Activated naive CD4-positive, alpha-beta T cell treated with anti-CD3 and anti-CD28 coated beads, Interleukin-2, amount 50 U/mL, for 72 hours (primary cell): ENCODE results near the gene TBC1D9. TPM values are rescaled to one million over a fixed set of nuclear protein-coding genes. Genes with fewer than 3 reads are reported as not detected.

Source experiments
- ATAC-seq, 2 donors: fragments of 150-1000 bp; cut with Tn5 transposase; 2 replicates each; pipeline ENCODE4 v1.10.0; 2021; ENCODE audit warnings: mild to moderate bottlenecking in 2 of 2, moderate library complexity in 2 of 2
- DNase-seq, 2 donors: peaks; one replicate each; pipeline ENCODE4 v3.0.0; 2021 to 2022; ENCODE audit warnings: low spot score in 2 of 2
- H3K27ac Mint-ChIP-seq, 2 donors: one replicate each; pipeline ENCODE4 v1.8.0; 2022; ENCODE audit warnings: mild to moderate bottlenecking in 2 of 2, mixed read lengths in 2 of 2
- H3K36me3 Mint-ChIP-seq, 2 donors: one replicate each; pipeline ENCODE4 v1.8.0; 2022; ENCODE audit warnings: mixed read lengths in 2 of 2
- H3K9me3 Mint-ChIP-seq, 2 donors: one replicate each; pipeline ENCODE4 v1.8.0; 2022; ENCODE audit warnings: mixed read lengths in 2 of 2
- total RNA-seq, 2 donors: library from RNA; stranded (reverse); gene quantifications; one replicate each; pipeline ENCODE4 v1.2.3, GENCODE V29; 2022

TBC1D9 gene
- total RNA-seq, 2 donors from 2014 or later = 0.04 TPM; not detected in 1

DNA sequence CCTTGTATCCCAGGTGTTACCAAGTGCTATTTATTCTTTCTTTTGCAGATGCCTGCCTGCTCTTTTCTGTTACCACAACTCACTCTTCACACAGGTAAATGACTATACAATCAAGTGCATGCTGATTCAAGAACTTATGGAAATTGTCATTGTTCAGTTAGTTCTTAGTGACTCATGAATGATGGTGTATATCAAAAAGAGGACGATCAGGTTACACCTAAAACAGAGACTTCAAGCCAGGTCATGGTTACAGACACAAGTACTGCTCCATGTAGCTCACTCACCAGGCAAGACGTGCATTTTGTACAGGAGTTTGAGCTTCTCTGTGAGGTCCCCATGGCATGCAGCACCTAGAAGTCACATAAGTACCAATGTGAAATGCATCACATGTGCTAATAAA lies 128.2 kb downstream of the TBC1D9 start:
- no peak overlapping the region for H3K27ac Mint-ChIP-seq
- no peaks in the 10 kb centered on the region for H3K9me3 Mint-ChIP-seq
- ATAC-seq (no peak), DNase-seq (no peak)
- H3K36me3 Mint-ChIP-seq = no peaks in the 10 kb centered on the region

DNA sequence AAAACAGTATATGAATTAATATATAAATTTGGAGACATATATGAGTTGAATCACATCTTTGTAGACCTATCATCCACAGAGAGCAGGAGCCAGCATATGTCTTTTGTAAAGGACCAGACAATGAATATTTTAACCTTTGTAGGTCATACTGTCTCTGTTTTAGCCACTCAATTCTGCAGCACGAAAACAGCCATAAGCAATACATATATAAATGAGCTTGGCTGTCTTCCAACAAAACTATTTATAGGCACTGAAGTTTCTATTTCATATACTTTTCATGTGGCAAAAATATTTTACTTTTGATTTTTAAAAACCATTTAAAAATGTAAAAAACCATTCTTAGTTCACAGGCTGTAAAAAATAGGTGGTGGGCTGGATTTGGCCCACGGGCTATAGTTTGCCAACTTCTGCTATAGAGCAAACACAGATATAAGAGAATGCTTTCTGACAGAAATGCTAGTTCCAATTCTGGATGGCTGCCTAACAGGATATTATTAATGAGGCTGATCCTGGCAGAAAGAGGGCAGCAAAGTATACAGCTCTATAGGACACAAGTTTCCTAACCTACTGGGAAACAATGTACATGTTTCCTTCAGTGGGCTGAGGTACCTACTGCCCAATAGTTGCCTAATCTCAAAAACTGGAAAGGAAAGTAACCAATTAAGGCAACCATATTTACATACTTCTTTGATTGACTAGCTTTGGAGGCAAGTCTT lies 129.4 kb downstream of the TBC1D9 start:
- Mint-ChIP-seq H3K27ac (no peak overlapping the region), H3K36me3 (no peaks in the 10 kb centered on the region), H3K9me3 (no peaks in the 10 kb centered on the region)
- no peak for DNase-seq
- no peak for ATAC-seq

DNA sequence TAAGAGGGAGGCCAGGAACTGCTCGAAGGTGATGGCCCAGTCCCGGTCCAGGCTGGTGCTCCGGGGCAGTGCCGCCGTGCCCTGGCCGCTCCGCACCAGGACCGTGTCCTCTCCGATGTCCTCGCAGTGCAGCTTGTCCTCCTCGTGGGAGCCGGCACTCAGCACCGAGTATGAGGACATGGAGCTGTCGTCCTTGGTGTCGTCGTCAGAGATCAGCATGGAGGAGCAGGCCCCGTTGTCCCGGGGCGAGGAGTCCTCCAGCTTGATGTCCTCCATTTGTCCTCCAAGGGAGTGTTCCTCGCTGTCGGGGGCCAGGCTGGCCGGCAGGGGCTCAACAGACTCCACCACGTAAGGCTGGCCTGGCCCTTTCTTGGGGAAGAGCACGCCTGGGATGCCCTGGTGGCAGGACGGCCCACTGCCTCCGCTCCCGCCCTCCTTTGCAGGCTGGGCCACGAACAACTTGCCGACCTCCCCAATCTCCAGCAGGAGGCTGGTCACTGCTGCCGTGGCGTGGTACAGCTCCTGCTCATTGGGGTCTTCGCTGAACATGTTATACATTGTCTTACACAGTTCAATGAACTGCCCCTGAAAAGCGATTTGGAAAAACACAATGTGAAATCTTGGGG lies 133.7 kb downstream of the TBC1D9 start:
- Mint-ChIP-seq H3K9me3 (no peaks in the 10 kb centered on the region), H3K36me3 (no peaks in the 10 kb centered on the region), H3K27ac (no peak overlapping the region)
- ATAC-seq (no peak), DNase-seq (no peak)

DNA sequence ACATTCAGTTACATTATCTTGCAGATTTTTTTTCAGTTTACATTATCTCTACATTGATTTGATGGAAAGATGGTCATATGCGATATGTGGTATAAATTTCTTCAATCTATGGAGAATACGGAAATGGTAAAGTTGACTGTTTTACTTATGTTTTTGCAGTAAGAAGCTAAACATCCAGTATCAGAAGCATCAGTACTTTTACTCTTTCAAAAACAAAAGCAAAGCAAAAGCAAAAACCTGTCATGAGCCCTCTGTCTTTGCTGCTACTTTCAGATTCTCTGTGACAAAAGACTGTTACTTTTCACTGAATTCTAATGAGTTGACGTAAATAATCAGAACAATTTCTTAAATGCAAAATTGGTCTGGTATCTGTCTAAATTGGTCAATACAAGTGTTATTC lies 135.0 kb downstream of the TBC1D9 start:
- no peak for DNase-seq
- no peaks in the 10 kb centered on the region for H3K36me3 Mint-ChIP-seq
- no peaks in the 10 kb centered on the region for H3K9me3 Mint-ChIP-seq
- ATAC-seq = no peak
- no peak overlapping the region for H3K27ac Mint-ChIP-seq

DNA sequence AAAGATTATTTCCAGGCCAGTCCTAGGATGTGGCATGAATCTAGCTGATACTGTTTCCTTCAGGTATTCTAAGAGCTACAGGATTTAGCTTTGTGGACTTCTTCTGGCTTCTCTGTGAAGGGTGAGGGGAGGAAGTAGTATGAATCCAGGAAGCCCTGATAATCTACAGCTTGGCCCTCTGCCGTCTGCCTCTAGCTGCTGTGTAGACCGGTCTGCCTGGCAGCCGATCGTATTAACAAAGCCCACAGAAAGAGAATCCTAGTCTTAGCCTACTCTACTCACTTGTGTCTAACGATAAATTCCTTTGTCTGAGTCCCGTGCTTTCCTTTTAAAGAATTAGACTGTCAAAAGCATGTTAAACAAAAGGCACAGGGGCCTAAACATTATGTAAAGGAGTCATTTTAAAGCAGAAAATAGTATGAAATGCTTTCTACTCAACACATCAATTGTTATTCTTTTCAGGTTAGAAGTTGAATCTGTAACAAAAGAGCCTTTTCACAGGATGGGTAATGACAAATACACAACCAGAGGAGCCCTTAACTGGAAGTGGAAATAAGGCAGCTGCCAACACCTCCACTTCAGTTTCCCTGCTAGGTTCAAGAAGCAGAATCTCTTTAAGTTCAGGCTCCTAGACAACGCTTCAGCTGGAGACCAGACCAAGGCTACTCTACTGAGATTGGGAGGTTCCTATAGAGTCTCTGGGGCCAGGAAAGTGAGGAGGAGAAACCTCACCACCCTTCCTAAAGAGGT lies 138.5 kb downstream of the TBC1D9 start:
- DNase-seq (no peak), ATAC-seq (no peak)
- Mint-ChIP-seq H3K36me3 (no peaks in the 10 kb centered on the region), H3K9me3 (no peaks in the 10 kb centered on the region), H3K27ac (no peak overlapping the region)

DNA sequence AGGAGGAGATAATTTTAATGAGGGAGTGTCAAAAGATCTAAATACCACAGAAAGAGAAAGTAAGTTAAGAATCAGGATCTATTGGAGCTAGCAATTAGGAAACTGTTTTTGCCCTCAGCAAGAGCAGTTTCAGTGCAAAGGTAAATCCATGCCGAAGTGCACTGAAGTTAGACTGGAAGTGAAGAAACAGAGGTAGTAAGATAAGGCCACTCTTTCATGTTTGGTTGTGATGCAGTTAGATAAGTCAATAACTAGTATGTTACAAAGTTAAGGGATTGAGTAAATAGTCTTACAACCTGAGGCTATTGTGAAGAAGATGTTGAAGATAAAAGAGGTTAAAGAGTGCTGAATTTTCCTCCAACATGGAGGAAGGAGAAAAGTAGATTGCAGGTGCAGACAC lies 140.7 kb downstream of the TBC1D9 start:
- H3K9me3 Mint-ChIP-seq = no peaks in the 10 kb centered on the region
- DNase-seq (no peak), ATAC-seq (no peak)
- no peaks in the 10 kb centered on the region for H3K36me3 Mint-ChIP-seq
- no peak overlapping the region for H3K27ac Mint-ChIP-seq

DNA sequence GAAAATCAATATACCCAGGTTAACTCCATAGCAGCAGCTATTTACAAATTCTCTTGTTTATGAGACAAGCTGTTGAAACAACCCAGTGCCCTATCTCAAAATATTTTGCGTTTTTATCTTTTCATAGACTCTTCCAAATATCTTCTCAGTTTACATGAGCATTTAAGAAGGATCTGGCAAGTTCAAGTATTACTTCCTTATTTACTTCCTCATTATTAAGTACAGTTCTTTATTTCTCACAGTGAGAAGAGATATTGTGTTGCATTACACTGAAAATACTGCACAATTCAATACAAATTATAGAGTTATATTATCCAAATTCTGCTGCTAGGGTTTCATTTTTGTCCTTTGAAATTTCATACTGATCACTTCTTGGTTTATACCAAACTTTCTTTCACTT lies 143.8 kb downstream of the TBC1D9 start:
- Mint-ChIP-seq H3K27ac (no peak overlapping the region), H3K9me3 (no peaks in the 10 kb centered on the region), H3K36me3 (no peaks in the 10 kb centered on the region)
- ATAC-seq (no peak), DNase-seq (no peak)

DNA sequence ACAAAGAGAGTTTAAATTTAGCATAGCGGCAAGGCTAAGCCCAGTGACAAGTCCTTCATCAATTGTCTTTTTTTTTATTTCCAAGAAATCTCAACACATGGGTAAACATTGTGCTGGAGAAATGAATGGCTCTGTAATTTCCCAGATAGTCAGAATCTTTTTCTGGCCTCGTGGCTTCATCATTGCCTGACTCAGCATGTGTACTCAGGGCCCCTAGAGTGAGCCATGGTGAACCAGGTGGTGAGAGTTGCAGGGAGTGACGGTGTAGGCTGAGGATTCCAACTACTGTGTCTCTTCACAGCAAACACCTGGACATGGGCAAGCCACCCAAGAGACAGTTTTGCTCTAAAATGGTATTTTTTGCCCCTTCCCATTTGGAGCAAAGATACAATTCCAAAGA lies 144.3 kb downstream of the TBC1D9 start:
- no peak overlapping the region for H3K27ac Mint-ChIP-seq
- ATAC-seq (no peak), DNase-seq (no peak)
- H3K9me3 Mint-ChIP-seq = no peaks in the 10 kb centered on the region
- H3K36me3 Mint-ChIP-seq = no peaks in the 10 kb centered on the region

DNA sequence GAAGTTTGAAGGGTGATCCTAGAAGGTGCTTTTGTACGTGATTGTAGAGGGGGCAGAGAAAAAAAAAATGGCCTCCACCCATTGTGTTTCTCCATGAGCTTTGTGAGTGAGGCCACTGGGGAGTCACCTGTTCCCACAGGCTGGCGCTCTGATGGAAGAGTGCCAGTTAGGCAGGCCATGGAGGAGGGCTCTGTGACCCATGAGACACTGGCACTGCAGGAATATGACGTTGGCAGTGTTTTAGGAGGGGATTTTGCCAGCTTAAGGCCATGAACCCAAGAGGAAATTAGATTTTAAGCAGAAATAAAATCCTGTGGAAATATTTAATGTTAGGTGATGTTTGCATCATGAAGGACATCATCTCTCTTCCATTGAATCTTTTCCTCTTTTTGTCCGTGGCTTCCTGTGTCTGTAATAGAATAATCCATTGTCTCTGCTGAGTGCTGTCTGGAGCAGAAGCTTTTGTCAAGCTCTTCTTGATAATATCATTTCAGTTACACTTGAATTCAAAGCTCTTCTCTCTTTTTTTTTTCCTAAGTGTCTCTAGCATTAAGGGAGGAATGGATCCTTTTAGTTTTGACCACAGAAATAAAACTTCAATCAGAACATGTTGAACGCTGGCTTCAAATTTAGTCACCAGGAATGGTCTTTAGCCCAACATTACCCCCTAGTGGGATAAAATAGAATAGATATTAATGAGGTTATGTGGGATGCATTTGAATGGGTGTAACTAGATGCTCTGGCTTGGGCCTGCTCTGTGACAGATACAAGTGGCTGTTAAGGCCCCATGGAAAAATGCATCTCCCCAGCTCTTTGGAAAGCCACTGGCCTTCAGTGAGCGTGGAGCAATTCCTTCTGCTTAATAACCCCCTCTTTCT lies 146.4 kb downstream of the TBC1D9 start:
- ATAC-seq (peak in 1 of 2 donors; percentile 51), DNase-seq (no peak)
- Mint-ChIP-seq H3K27ac (no peak overlapping the region), H3K36me3 (no peaks in the 10 kb centered on the region), H3K9me3 (no peaks in the 10 kb centered on the region)

DNA sequence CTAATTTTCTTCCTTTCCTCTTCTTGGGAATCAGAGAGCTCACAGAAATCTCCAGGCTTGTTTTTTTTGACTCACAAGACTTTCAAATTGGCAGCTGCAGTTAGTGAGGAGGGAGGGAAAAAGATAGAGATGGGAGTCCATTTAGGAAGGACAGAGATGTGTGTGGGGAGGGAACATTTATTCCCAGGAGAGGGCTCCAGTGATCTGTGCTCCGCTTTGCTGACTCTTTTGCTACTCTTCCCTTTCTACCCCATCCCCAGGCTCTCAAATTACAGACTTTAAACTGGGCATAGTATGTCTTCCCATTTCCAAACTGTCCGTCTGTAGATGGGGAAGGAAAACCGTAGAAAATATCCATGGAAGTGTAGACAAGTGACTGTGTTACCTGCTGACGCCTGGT lies 148.3 kb downstream of the TBC1D9 start:
- no peaks in the 10 kb centered on the region for H3K9me3 Mint-ChIP-seq
- ATAC-seq (no peak), DNase-seq (no peak)
- no peak overlapping the region for H3K27ac Mint-ChIP-seq
- no peaks in the 10 kb centered on the region for H3K36me3 Mint-ChIP-seq

DNA sequence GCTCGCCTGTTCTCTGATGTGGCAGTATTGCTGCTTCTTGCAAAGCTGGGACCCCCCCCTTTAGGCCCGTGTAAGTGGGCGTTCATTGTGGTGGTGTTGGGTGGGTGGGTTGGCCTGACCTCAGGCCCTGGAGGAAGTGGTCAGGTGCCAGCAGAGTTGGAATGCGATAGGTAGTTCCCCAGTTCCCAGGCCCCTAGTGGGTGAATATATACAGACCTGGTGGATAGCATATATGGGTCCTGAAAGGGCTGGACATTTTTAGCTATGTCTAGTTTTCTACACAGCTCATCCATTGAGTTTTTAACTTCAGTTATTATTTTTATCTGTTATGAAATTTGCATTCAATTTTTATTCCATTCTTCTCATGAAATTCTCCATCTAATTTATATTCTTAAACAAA lies 151.6 kb downstream of the TBC1D9 start:
- Mint-ChIP-seq H3K36me3 (no peaks in the 10 kb centered on the region), H3K9me3 (no peaks in the 10 kb centered on the region), H3K27ac (no peak overlapping the region)
- DNase-seq = no peak
- no peak for ATAC-seq

DNA sequence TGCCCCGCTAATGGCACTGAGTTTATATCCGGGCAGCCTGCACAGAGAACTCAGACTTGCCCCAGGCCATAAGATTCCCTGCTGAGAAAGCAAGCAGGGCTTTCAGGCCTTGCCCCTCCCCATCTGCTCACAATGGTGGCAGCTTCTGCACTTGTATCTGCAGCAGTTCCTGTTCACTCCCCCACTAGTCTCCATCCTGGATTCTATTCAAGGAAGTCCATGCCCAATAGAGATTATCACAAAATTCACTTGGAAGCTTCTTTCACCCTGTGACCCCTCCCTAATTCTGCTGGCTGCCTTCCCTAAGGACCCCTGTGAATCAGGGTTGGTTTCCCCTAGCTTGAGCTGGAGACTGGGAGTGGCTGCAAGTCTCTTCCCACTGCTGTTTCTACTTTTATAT lies 152.9 kb downstream of the TBC1D9 start:
- DNase-seq = no peak
- Mint-ChIP-seq H3K9me3 (no peaks in the 10 kb centered on the region), H3K36me3 (no peaks in the 10 kb centered on the region), H3K27ac (no peak overlapping the region)
- no peak for ATAC-seq

DNA sequence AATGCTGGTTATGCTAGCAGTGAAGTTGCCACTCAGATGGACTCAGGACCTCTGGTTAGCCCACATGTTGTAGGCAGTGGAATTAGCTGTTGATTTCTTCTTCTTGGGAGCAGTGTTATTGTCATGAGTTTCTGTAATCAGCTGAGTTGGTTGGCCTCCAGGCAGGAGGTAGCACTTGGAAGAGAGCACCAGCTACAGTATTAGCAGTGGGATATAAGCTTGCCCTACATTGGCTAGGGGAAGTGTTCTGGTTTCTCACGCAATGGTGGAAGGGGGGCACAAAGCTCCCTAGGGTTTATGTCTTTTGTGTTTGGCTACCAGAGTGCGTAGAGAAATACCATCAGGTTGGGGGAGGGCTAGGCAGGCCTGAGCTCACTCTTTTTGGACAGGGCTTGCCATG lies 153.5 kb downstream of the TBC1D9 start:
- no peak overlapping the region for H3K27ac Mint-ChIP-seq
- no peak for ATAC-seq
- no peak for DNase-seq
- H3K36me3 Mint-ChIP-seq = no peaks in the 10 kb centered on the region
- H3K9me3 Mint-ChIP-seq = no peaks in the 10 kb centered on the region

DNA sequence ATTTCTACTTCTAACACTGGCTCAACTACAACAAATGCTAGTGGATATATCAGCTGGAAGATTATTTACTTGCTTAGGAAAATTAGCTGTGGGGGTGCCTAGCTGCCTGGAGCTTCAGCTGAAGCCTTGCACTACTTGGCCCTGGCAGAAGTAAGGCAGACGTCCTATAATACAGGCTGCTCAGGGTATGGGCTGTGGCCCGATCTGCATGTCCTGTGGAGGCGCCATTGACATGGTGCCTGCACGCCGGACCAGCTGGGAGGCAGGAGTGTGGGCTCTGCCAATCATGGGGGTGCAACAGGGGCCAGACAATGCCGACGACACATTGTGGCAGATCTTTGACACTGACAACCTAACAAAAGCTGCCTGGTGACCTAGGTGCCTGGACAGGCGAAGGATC lies 155.8 kb downstream of the TBC1D9 start:
- no peak for DNase-seq
- Mint-ChIP-seq H3K9me3 (no peaks in the 10 kb centered on the region), H3K36me3 (no peaks in the 10 kb centered on the region), H3K27ac (no peak overlapping the region)
- no peak for ATAC-seq

DNA sequence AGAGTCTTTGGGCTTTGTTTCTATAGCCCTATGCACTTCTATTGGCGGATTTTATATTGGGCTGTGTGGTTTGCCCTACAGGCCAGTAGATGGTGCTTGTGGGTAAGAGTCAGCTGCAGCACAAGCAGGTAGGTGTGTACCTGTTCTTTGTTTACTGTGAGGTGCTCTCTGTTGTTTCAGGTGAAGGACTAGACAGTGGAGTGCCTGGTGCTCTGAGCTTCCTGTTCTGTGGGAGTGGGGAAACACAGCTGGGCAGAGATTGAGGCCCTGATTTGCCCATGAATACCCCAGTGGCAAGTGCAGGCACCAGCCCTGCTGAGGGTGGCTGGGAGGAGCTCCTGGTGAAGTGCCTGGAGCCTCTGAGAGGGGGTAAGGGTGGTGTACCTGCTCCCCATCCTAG lies 161.1 kb downstream of the TBC1D9 start:
- ATAC-seq (peak in 1 of 2 donors; percentile 41), DNase-seq (no peak)
- peaks cover 10 to 19% of the 10 kb centered on the region in 2 donors for H3K36me3 Mint-ChIP-seq
- H3K27ac Mint-ChIP-seq = no peak overlapping the region
- peaks cover 0 to 5% of the 10 kb centered on the region in 2 donors for H3K9me3 Mint-ChIP-seq

DNA sequence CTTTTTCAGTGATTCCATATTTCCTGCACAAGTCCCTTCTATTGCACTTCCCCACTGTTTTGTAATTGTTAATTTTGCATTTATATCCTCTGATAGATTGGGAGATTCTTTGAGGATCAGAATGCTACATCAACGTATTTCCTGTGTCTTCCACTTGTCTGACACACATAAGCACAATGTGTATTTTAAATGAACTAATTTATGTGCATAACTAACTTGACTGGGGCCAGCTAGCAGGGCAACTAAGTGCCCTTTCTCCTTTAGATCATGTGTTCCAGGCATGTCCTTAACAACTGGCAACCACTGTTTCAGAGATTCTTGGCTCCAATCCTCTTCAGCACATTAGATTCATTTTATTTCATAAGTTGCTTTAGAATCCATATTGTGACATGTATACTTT lies 171.7 kb downstream of the TBC1D9 start:
- Mint-ChIP-seq H3K36me3 (no peaks in the 10 kb centered on the region), H3K27ac (no peak overlapping the region), H3K9me3 (no peaks in the 10 kb centered on the region)
- ATAC-seq = no peak
- DNase-seq = no peak

DNA sequence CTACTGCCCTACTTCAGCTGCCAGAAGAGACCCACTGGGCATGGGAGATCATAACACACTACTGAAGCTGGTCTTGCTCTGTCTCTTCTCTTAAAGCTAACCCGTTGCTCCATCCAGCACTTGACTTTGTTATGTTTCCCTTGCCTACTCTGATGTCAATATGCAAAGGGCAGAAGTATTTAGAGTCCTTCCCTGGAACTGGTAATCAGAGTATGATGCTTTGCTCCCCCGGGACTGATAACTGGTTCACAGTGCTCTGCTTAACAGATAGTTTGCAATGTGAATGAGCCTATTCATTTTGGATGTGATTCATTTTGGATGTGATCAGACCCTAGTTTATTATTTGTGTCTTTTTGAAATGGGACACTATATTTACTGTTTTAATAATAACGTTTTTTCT lies 175.1 kb downstream of the TBC1D9 start:
- no peak for DNase-seq
- H3K9me3 Mint-ChIP-seq = no peaks in the 10 kb centered on the region
- ATAC-seq = no peak
- no peaks in the 10 kb centered on the region for H3K36me3 Mint-ChIP-seq
- no peak overlapping the region for H3K27ac Mint-ChIP-seq
